GM12878 (cell line): ENCODE data around the gene MYDGF. TPM values are rescaled to one million over a fixed set of nuclear protein-coding genes. Genes with fewer than 3 reads are reported as not detected.

Experiments used
- ATAC-seq: fragments of 200-7000 bp; cut with Tn5 transposase; 3 replicates; pipeline ENCODE4 v1.9.1; 2020; ENCODE audit warnings: mild to moderate bottlenecking, moderate library complexity
- BruUV-seq: library from RNA; stranded (reverse); fragments of 400-500 nt; replicated peaks from 2 replicates; lab custom pipeline; 2021; lab: Mats Ljungman, UMichigan
- CTCF ChIA-PET: fragments of 300-600 bp; sonication (Branson Sonifier 250); formaldehyde crosslinking; extraction: SDS; loops from one replicate; lab custom pipeline; 2021; ENCODE audit warnings: inconsistent platforms; lab: Yijun Ruan, JAX
- POLR2A ChIA-PET: fragments of 350-600 bp; formaldehyde crosslinking; extraction: SDS; loops from one replicate; lab custom pipeline; 2021; ENCODE audit warnings: inconsistent platforms; lab: Charles Lee
- RAD21 ChIA-PET: fragments of 300-600 bp; sonication (Branson Sonifier 250); formaldehyde crosslinking; loops from one replicate; lab custom pipeline; 2023; ENCODE audit warnings: antibody characterized with exemption; ENCODE audit not compliant: unreplicated experiment; lab: Charles Lee
- SMC1A ChIA-PET: fragments of 300-600 bp; sonication (Branson Sonifier 250); formaldehyde crosslinking; loops from one replicate; lab custom pipeline; 2023; ENCODE audit not compliant: unreplicated experiment, uncharacterized antibody; lab: Charles Lee
- DNase-seq: peaks from one replicate; pipeline ENCODE4 v3.0.0-alpha.2; 2011; ENCODE audit warnings: low read depth, low spot score
- FAIRE-seq: peaks from 3 replicates; lab custom pipeline; 2011; peaks lifted over from hg19 to GRCh38; lab: Jason Lieb, UNC
- H2AFZ ChIP-seq: 2 replicates; pipeline ENCODE4 v1.6.0; 2011; ENCODE audit warnings: low read depth, low read length, control low read depth; ENCODE audit not compliant: control insufficient read depth
- H3K27ac ChIP-seq: 2 replicates; pipeline ENCODE4 v1.5.1; 2011; ENCODE audit warnings: control low read depth; ENCODE audit not compliant: control insufficient read depth, insufficient read depth
- H3K27me3 ChIP-seq, 2 experiments: replicated peaks in 1 of 2; 2 replicates each; pipeline versions ENCODE4 v1.6.0 to v1.6.1; 2011; ENCODE audit warnings: low read length in 1 of 2; ENCODE audit not compliant: control insufficient read depth in 2 of 2, insufficient read depth in 2 of 2
- H3K36me3 ChIP-seq, 2 experiments: 2 replicates each; pipeline ENCODE4 v1.5.1; 2011; ENCODE audit warnings: low read length in 1 of 2; ENCODE audit not compliant: control insufficient read depth in 2 of 2, insufficient read depth in 2 of 2
- H3K4me1 ChIP-seq: 2 replicates; pipeline ENCODE4 v1.6.1; 2011; ENCODE audit warnings: mild to moderate bottlenecking, low read length, moderate library complexity, mixed read lengths; ENCODE audit not compliant: control insufficient read depth, insufficient read depth
- H3K4me2 ChIP-seq: 2 replicates; pipeline ENCODE4 v1.6.0; 2011; ENCODE audit warnings: control low read depth; ENCODE audit not compliant: control insufficient read depth, insufficient read depth
- H3K4me3 ChIP-seq: fragments of 200-600 bp; sonication (generic); 2 replicates; pipeline ENCODE4 v1.5.1; 2016
- H3K79me2 ChIP-seq: 2 replicates; pipeline ENCODE4 v1.6.0; 2011; ENCODE audit warnings: low read length; ENCODE audit not compliant: control insufficient read depth, insufficient read depth
- H3K9ac ChIP-seq: 2 replicates; pipeline ENCODE4 v1.8.0; 2011; ENCODE audit warnings: low read length, control low read depth, mixed read lengths; ENCODE audit not compliant: control insufficient read depth, insufficient read depth
- H3K9me3 ChIP-seq: replicated peaks from 3 replicates; pipeline ENCODE4 v1.5.1; 2011; ENCODE audit warnings: mild to moderate bottlenecking, low read length; ENCODE audit not compliant: control insufficient read depth, insufficient read depth
- H4K20me1 ChIP-seq: 2 replicates; pipeline ENCODE4 v1.6.0; 2011; ENCODE audit not compliant: control insufficient read depth, insufficient read depth
- CHD1 ChIP-seq: IDR thresholded peaks from 2 replicates; pipeline ENCODE4 v1.6.1; 2012; ENCODE audit warnings: low read depth, low read length, improper control_type of control experiment
- E4F1 ChIP-seq: fragments of 450-650 bp; IDR thresholded peaks from 2 replicates; pipeline ENCODE4 v1.6.1; 2018; ENCODE audit warnings: borderline replicate concordance, mild to moderate bottlenecking; ENCODE audit not compliant: partially characterized antibody
- FOXK2 ChIP-seq: fragments of 450-650 bp; IDR thresholded peaks from 2 replicates; pipeline ENCODE4 v1.6.1; 2017; ENCODE audit warnings: mild to moderate bottlenecking, moderate library complexity
- IKZF1 ChIP-seq: fragments of 450-650 bp; conservative IDR thresholded peaks from 2 replicates; pipeline ENCODE4 v1.6.1; 2017; ENCODE audit warnings: antibody characterized with exemption, mild to moderate bottlenecking
- IRF3 ChIP-seq: fragments of 450-650 bp; IDR thresholded peaks from 2 replicates; pipeline ENCODE4 v1.6.1; 2014; ENCODE audit warnings: mild to moderate bottlenecking
- JUNB ChIP-seq: IDR thresholded peaks from 2 replicates; pipeline ENCODE4 v1.6.1; 2016; ENCODE audit warnings: antibody characterized with exemption, mild to moderate bottlenecking
- MLLT1 ChIP-seq: fragments of 450-650 bp; IDR thresholded peaks from 2 replicates; pipeline ENCODE4 v1.6.1; 2016; ENCODE audit warnings: mild to moderate bottlenecking
- RELA ChIP-seq: fragments of 450-650 bp; IDR thresholded peaks from 2 replicates; pipeline ENCODE4 v1.8.0; 2014; ENCODE audit warnings: borderline replicate concordance; ENCODE audit not compliant: partially characterized antibody
- SRF ChIP-seq, 2 experiments: IDR thresholded peaks; 2 replicates each; pipeline ENCODE4 v1.6.1; 2011; ENCODE audit warnings: low read depth in 2 of 2, low read length in 2 of 2, mild to moderate bottlenecking in 1 of 2, moderate library complexity in 1 of 2
- SUPT20H ChIP-seq: IDR thresholded peaks from 2 replicates; pipeline ENCODE4 v1.6.1; 2011; ENCODE audit warnings: low read depth, mild to moderate bottlenecking, low read length, moderate library complexity, borderline replicate concordance; ENCODE audit not compliant: control insufficient read depth
- TAF1 ChIP-seq: IDR thresholded peaks from 2 replicates; pipeline ENCODE4 v1.6.1; 2011; ENCODE audit warnings: mild to moderate bottlenecking, low read depth, low read length, borderline replicate concordance
- TBL1XR1 ChIP-seq: IDR thresholded peaks from 2 replicates; pipeline ENCODE4 v1.6.1; 2012; ENCODE audit warnings: low read depth, low read length, improper control_type of control experiment
- TCF3 ChIP-seq: IDR thresholded peaks from 2 replicates; pipeline ENCODE4 v1.6.1; 2012; ENCODE audit warnings: low read depth, mild to moderate bottlenecking, low read length, borderline replicate concordance; ENCODE audit not compliant: insufficient read depth
- ZNF24 ChIP-seq: fragments of 450-650 bp; IDR thresholded peaks from 2 replicates; pipeline ENCODE4 v1.6.1; 2017; ENCODE audit warnings: antibody characterized with exemption, mild to moderate bottlenecking
- ZNF622 ChIP-seq: fragments of 450-650 bp; IDR thresholded peaks from 2 replicates; pipeline ENCODE4 v1.6.1; 2017; ENCODE audit warnings: mild to moderate bottlenecking, inconsistent platforms
- WGBS: methylation state at CpG from one replicate; pipeline ENCODE4 v1.1.6; 2016; ENCODE audit warnings: low lambda C conversion rate; ENCODE audit not compliant: insufficient replicate concordance, insufficient coverage; ENCODE audit errors: missing lambda C conversion rate; 5-methylcytosine and 5-hydroxymethylcytosine counted together
- in situ Hi-C: fragments of 300-500 bp; cut with MboI; formaldehyde crosslinking; loops from 9 replicates; pipeline ENCODE4 v1.14.3; 2018; ENCODE audit warnings: mixed read lengths
- intact Hi-C: fragments of 100-400 bp; cut with micrococcal nuclease; formaldehyde crosslinking; loops from one replicate; pipeline ENCODE4 v1.14.2; 2022; ENCODE audit not compliant: unreplicated experiment
- polyA plus RNA-seq, 11 experiments: library from polyadenylated mRNA; depleted of rRNA in 4 of 11; unstranded in 6 of 11; stranded (reverse) in 5 of 11; fragments of >200 nt; fragmentation: Nextera tagmentation in 4 of 11; fragmentation: Illumina TruSeq in 1 of 11; extraction: Ambion mirVana in 4 of 11; extraction: Trizol in 1 of 11; gene quantifications; 1 replicate in 1 of 11; 2 replicates in 10 of 11; pipeline versions ENCODE4 v1.2.1 to v1.2.3, GENCODE V29; 2011 to 2016; ENCODE audit warnings: inconsistent platforms in 2 of 11, missing spikeins in 2 of 11, low read depth in 1 of 11
- total RNA-seq, 4 experiments: library from RNA; depleted of rRNA in 3 of 4; stranded (reverse); fragments of >200 nt in 3 of 4; fragmentation: Illumina TruSeq in 1 of 4; extraction: Trizol in 1 of 4; gene quantifications; 2 replicates each; pipeline versions ENCODE4 v1.2.1 to v1.2.3, GENCODE V29; 2013 to 2021

MYDGF gene
- total and polyA plus RNA-seq, 10 of the 15 experiments (the other 5 are each of a cell fraction or from before 2014, with no cell fraction given) = 2.3 to 196 (median 57.5) TPM

GRCh38 chr19:4673726-4674125 is 3.6 kb upstream of the MYDGF start:
- POLR2A ChIA-PET = interaction anchor here (0.6 to 0.7 kb wide), 2 partner anchors 102 to 107 kb away, joined by 3 to 5 read pairs; no protein-coding TSS in a partner anchor

More at GRCh38 chr19:4673726-4674125, 3.6 kb upstream of the MYDGF start:
- H2AFZ ChIP-seq = no peak overlapping the region
- in situ Hi-C loops (no loop called here), intact Hi-C loops (no loop called here)
- 100% methylated on average over 4 of the region's 4 CpGs for WGBS
- no peak overlapping the region for H3K4me3 ChIP-seq
- DNase-seq (no peak), FAIRE-seq (no peak), ATAC-seq (no peak)
- H3K79me2 ChIP-seq = peaks cover 11% of the 10 kb centered on the region
- no TSS peak for BruUV-seq
- no peaks in the 10 kb centered on the region for H3K9me3 ChIP-seq
- SMC1A ChIA-PET = interaction anchor here (0.7 kb wide), 1 partner anchor 38 kb away, joined by 3 read pairs; no protein-coding TSS in a partner anchor
- RAD21 ChIA-PET = interaction anchor here (1.0 kb wide), 1 partner anchor 26 kb away, joined by 3 read pairs; no protein-coding TSS in a partner anchor
- TF ChIP-seq FOXK2 (no peak), MLLT1 (no peak), IRF3 (no peak), JUNB (no peak), ZNF622 (no peak), TAF1 (no peak), IKZF1 (no peak), SRF (IDR thresholded peaks at IDR 0.05; ENCODE audit: low read depth in 2 of 2, low read length in 2 of 2) (no peak), SUPT20H (no peak), CHD1 (no peak), ZNF24 (no peak), TBL1XR1 (no peak), E4F1 (no peak), RELA (no peak), TCF3 (no peak)
- H3K9ac ChIP-seq = no peak overlapping the region
- H3K36me3 ChIP-seq = peaks cover 0 to 6% of the 10 kb centered on the region in 2 experiments; a peak in 3 of 4 replicates
- no peaks in the 10 kb centered on the region for H3K27me3 ChIP-seq
- H3K4me1 ChIP-seq = no peaks in the 10 kb centered on the region
- CTCF ChIA-PET = interaction anchor here (1.4 kb wide), 1 partner anchor 118 kb away, joined by 4 read pairs; the partner anchor contains the start of gene FEM1A
- no peaks in the 10 kb centered on the region for H4K20me1 ChIP-seq
- no peak overlapping the region for H3K27ac ChIP-seq
- H3K4me2 ChIP-seq = no peak overlapping the region
